B cell (primary cell): ENCODE results near the gene NAB1. TPM values are rescaled to one million over a fixed set of nuclear protein-coding genes. Genes with fewer than 3 reads are reported as not detected.

Experiments
- ATAC-seq: fragments of 200-7000 bp; cut with Tn5 transposase; one replicate; pipeline ENCODE4 v1.10.0; 2021; ENCODE audit warnings: low read depth, mild to moderate bottlenecking, moderate number of reproducible peaks, moderate library complexity
- CTCF ChIA-PET: fragments of 350-600 bp; sonication (Branson Sonifier 250); formaldehyde crosslinking; loops from one replicate; lab custom pipeline; 2021; ENCODE audit warnings: antibody characterized with exemption, inconsistent platforms; lab: Charles Lee
- POLR2A ChIA-PET: fragments of 350-600 bp; sonication (Branson Sonifier 250); formaldehyde crosslinking; loops from one replicate; lab custom pipeline; 2021; ENCODE audit warnings: antibody characterized with exemption; lab: Charles Lee
- DNase-seq: peaks from one replicate; pipeline ENCODE4 v3.0.0; 2013
- H2AFZ ChIP-seq: 2 replicates; pipeline ENCODE4 v1.6.1; 2012; ENCODE audit warnings: mild to moderate bottlenecking, low read depth, low read length; ENCODE audit not compliant: insufficient read depth, poor library complexity, severe bottlenecking
- H3K27ac ChIP-seq, 2 donors: 1 replicate in 1 of 2; 2 replicates in 1 of 2; pipeline ENCODE4 v1.5.1; 2012 to 2013; ENCODE audit warnings: low read length in 2 of 2, mild to moderate bottlenecking in 2 of 2, moderate library complexity in 1 of 2
- H3K27me3 ChIP-seq, 4 experiments: fragments of 200-600 bp in 1 of 4; sonication (generic) in 1 of 4; replicated peaks in 1 of 4; 1 replicate in 2 of 4; 2 replicates in 2 of 4; pipeline versions ENCODE4 v1.6.1 to v1.7.0; 2013 to 2016; ENCODE audit warnings: low read length in 3 of 4, mild to moderate bottlenecking in 2 of 4, mixed read lengths in 1 of 4, moderate library complexity in 1 of 4; ENCODE audit not compliant: insufficient read depth in 4 of 4, control insufficient read depth in 3 of 4; ENCODE audit errors: control extremely low read depth in 1 of 4
- H3K36me3 ChIP-seq, 2 experiments: replicated peaks in 1 of 2; 1 replicate in 1 of 2; 2 replicates in 1 of 2; pipeline versions ENCODE4 v1.6.1 to v1.7.1; 2013; ENCODE audit warnings: low read length in 1 of 2; ENCODE audit not compliant: insufficient read depth in 2 of 2, control insufficient read depth in 1 of 2; ENCODE audit errors: control extremely low read depth in 1 of 2, extremely low read depth in 1 of 2
- H3K4me1 ChIP-seq, 2 donors: fragments of 200-600 bp in 1 of 2; sonication (generic) in 1 of 2; 1 replicate in 1 of 2; 2 replicates in 1 of 2; pipeline versions ENCODE4 v1.5.1 to v1.6.1; 2013 to 2017; ENCODE audit warnings: low read length in 2 of 2; ENCODE audit not compliant: control insufficient read depth in 2 of 2, insufficient read depth in 2 of 2
- H3K4me2 ChIP-seq: replicated peaks from 2 replicates; pipeline ENCODE3; 2012; ENCODE audit warnings: mild to moderate bottlenecking, low read depth, low read length; ENCODE audit not compliant: poor library complexity, severe bottlenecking
- H3K4me3 ChIP-seq, 5 experiments: fragments of 200-600 bp in 1 of 5; sonication (generic) in 1 of 5; 1 replicate in 3 of 5; 2 replicates in 2 of 5; pipeline versions ENCODE4 v1.5.1 to v1.7.0; 2011 to 2016; ENCODE audit warnings: low read length in 4 of 5, mild to moderate bottlenecking in 4 of 5, low read depth in 2 of 5, control low read depth in 1 of 5, moderate library complexity in 1 of 5; ENCODE audit not compliant: insufficient read depth in 1 of 5; ENCODE audit errors: control extremely low read depth in 1 of 5, extremely low read depth in 1 of 5
- H3K79me2 ChIP-seq: fragments of 200-600 bp; sonication (generic); one replicate; pipeline ENCODE4 v1.6.0; 2016; ENCODE audit warnings: low read length; ENCODE audit not compliant: control insufficient read depth, insufficient read depth
- H3K9ac ChIP-seq: fragments of 200-600 bp; sonication (generic); 2 replicates; pipeline ENCODE4 v1.6.1; 2017; ENCODE audit warnings: mild to moderate bottlenecking, low read length, moderate library complexity
- H3K9me3 ChIP-seq, 3 donors: one replicate each; pipeline versions ENCODE4 v1.6.1 to v1.7.1; 2013; ENCODE audit warnings: low read length in 2 of 3; ENCODE audit not compliant: control insufficient read depth in 2 of 3, insufficient read depth in 1 of 3; ENCODE audit errors: control extremely low read depth in 1 of 3
- H4K20me1 ChIP-seq: 2 replicates; pipeline ENCODE4 v1.6.0; 2012; ENCODE audit warnings: mild to moderate bottlenecking, low read length; ENCODE audit not compliant: insufficient read depth, control insufficient read depth, poor library complexity, severe bottlenecking
- H3K27ac Mint-ChIP-seq: one replicate; pipeline ENCODE4 v1.8.0; 2021; ENCODE audit warnings: mixed read lengths
- H3K27me3 Mint-ChIP-seq: one replicate; pipeline ENCODE4 v1.8.0; 2021; ENCODE audit warnings: mixed read lengths
- H3K4me1 Mint-ChIP-seq: one replicate; pipeline ENCODE4 v1.8.0; 2021; ENCODE audit warnings: mixed read lengths
- H3K4me3 Mint-ChIP-seq: one replicate; pipeline ENCODE4 v1.8.0; 2021; ENCODE audit warnings: mixed read lengths
- H3K9me3 Mint-ChIP-seq: one replicate; pipeline ENCODE4 v1.8.0; 2022; ENCODE audit warnings: mixed read lengths; ENCODE audit not compliant: insufficient read depth
- EZH2 ChIP-seq: IDR thresholded peaks from 2 replicates; pipeline ENCODE4 v1.6.1; 2012; ENCODE audit warnings: borderline replicate concordance, low read depth, mild to moderate bottlenecking, moderate library complexity, low read length; ENCODE audit not compliant: insufficient read depth, poor library complexity, severe bottlenecking
- WGBS: methylation state at CpG from one replicate; pipeline ENCODE4 v1.1.5; 2013; ENCODE audit warnings: missing lambda C conversion rate; ENCODE audit not compliant: insufficient coverage; 5-methylcytosine and 5-hydroxymethylcytosine counted together
- intact Hi-C: fragments of 100-400 bp; cut with micrococcal nuclease; formaldehyde crosslinking; loops from one replicate; pipeline ENCODE4 v1.10.0; 2022
- polyA plus RNA-seq: library from polyadenylated mRNA; depleted of rRNA; stranded (reverse); fragments of >200 nt; gene quantifications from 2 replicates; pipeline ENCODE4 v1.2.3, GENCODE V29; 2012
- total RNA-seq, 2 donors: library from RNA; stranded (reverse); fragments of 120-200 nt in 1 of 2; gene quantifications; 1 replicate in 1 of 2; 2 replicates in 1 of 2; pipeline versions ENCODE4 v1.2.3 to v1.2.4, GENCODE V29; 2013 to 2022
- TF ChIP-seq, protein P1 (sequence below): fragments of 200-600 bp; IDR thresholded peaks from one replicate; pipeline ENCODE4 v1.8.0; 2022; ENCODE audit warnings: antibody characterized with exemption, mild to moderate bottlenecking

Gene NAB1
- total and polyA plus RNA-seq, 2 donors (not counting 1 experiment from before 2014, with no cell fraction given) = 6.3 to 24.9 TPM

DNA sequence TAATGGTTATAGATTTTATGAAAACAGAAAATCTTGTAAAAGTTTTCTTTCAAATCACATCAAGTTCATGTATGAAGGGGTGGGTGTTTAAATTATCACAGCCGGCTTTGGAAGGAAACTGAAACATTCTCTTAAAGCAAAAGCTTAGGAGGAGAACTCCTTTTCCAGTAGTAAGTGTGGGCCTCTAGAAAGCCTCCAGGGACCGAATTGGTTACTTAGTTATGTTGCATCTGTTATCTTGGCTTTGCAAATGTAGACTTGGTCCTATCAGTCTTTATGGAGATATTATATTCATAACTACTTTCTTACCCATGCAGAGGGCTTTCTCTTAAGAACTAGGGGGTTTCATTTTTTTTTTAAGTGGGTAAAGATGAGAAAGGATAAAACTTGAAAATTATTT, 7.4 kb downstream of the NAB1 start:
- no peak overlapping the region for H3K27ac Mint-ChIP-seq
- CTCF ChIA-PET = interaction anchor here (8.1 kb wide), 1 partner anchor 23 kb away, joined by 41 read pairs; no protein-coding TSS in a partner anchor
- H3K9ac ChIP-seq = no peak overlapping the region
- no peak overlapping the region for H3K4me2 ChIP-seq
- H3K4me3 Mint-ChIP-seq = no peak overlapping the region
- H3K27me3 ChIP-seq = no peaks in the 10 kb centered on the region
- no peak overlapping the region for H2AFZ ChIP-seq
- peaks cover 3% of the 10 kb centered on the region for H3K4me1 Mint-ChIP-seq
- no peaks in the 10 kb centered on the region for H4K20me1 ChIP-seq
- no peaks in the 10 kb centered on the region for H3K9me3 Mint-ChIP-seq
- POLR2A ChIA-PET = no interaction called here
- H3K36me3 ChIP-seq = no peaks in the 10 kb centered on the region
- no peaks in the 10 kb centered on the region for H3K27me3 Mint-ChIP-seq
- no peak overlapping the region for H3K4me3 ChIP-seq
- TF ChIP-seq, protein P1, sequence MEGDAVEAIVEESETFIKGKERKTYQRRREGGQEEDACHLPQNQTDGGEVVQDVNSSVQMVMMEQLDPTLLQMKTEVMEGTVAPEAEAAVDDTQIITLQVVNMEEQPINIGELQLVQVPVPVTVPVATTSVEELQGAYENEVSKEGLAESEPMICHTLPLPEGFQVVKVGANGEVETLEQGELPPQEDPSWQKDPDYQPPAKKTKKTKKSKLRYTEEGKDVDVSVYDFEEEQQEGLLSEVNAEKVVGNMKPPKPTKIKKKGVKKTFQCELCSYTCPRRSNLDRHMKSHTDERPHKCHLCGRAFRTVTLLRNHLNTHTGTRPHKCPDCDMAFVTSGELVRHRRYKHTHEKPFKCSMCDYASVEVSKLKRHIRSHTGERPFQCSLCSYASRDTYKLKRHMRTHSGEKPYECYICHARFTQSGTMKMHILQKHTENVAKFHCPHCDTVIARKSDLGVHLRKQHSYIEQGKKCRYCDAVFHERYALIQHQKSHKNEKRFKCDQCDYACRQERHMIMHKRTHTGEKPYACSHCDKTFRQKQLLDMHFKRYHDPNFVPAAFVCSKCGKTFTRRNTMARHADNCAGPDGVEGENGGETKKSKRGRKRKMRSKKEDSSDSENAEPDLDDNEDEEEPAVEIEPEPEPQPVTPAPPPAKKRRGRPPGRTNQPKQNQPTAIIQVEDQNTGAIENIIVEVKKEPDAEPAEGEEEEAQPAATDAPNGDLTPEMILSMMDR = no peak
- TF ChIP-seq EZH2 = no peak
- ATAC-seq (no peak), DNase-seq (no peak)
- no CpG with 5 or more reads among the region's 2 CpGs for WGBS
- intact Hi-C loops = no loop called here
- H3K27ac ChIP-seq = no peak overlapping the region
- H3K79me2 ChIP-seq = peaks cover 47% of the 10 kb centered on the region
- no peaks in the 10 kb centered on the region for H3K9me3 ChIP-seq
- no peaks in the 10 kb centered on the region for H3K4me1 ChIP-seq

DNA sequence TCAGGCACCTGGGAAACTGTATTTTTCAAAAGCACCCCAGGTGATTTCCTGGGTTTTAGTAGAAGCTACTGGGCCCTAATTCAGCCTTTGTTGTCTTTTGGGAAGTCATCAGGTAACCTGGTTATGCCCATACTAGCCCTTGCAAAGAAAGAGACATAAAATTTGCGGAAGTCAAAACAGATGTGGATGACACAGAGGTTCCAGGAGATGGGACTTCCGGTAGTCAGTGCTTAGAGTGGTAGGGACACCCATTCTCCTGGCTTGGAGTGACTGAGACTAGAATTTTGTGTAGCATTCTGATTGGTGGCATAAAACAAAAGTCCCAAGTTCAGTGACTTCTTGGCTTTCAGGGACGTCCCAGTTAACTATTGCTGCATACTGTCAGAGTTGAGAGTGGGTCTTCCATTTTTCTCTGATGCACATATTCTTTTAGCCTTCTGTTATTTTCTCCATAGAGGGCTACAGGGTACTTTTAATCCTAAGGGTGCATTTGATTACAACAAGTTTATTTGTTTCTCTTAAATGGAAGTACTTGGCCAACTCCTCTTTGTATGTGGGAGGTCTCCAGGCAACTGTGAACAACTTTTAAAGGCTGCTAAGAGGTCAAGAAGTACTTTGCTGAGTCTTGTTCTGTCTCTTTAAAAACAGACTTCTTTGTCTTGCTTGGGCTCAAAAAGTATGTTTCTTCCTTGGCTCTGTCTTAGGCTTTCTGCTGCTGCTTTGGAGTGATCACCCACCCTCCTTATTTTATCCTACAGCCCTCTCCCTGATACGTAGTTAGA, 8.8 kb downstream of the NAB1 start:
- H3K9ac ChIP-seq = no peak overlapping the region
- Mint-ChIP-seq H3K27me3 (no peaks in the 10 kb centered on the region), H3K27ac (no peak overlapping the region), H3K4me1 (no peaks in the 10 kb centered on the region), H3K9me3 (no peaks in the 10 kb centered on the region), H3K4me3 (no peak overlapping the region)
- DNase-seq = no peak
- WGBS = 97% methylated on average over 3 of the region's 4 CpGs
- H3K36me3 ChIP-seq = no peaks in the 10 kb centered on the region
- H3K4me2 ChIP-seq = no peak overlapping the region
- H3K9me3 ChIP-seq = no peaks in the 10 kb centered on the region
- H3K4me1 ChIP-seq = no peaks in the 10 kb centered on the region
- ATAC-seq = no peak
- no peak overlapping the region for H3K4me3 ChIP-seq
- POLR2A ChIA-PET = no interaction called here
- no peak overlapping the region for H3K27ac ChIP-seq
- intact Hi-C loops = no loop called here
- CTCF ChIA-PET = interaction anchor here (1.0 to 8.1 kb wide), 2 partner anchors 8 to 22 kb away, joined by 3 to 41 read pairs; no protein-coding TSS in a partner anchor
- H3K79me2 ChIP-seq = peaks cover 37% of the 10 kb centered on the region
- no peaks in the 10 kb centered on the region for H3K27me3 ChIP-seq
- no peak overlapping the region for H2AFZ ChIP-seq
- TF ChIP-seq, protein P1 = no peak
- no peak for TF ChIP-seq EZH2
- no peaks in the 10 kb centered on the region for H4K20me1 ChIP-seq
